ENCODE data around the gene TUBGCP6.
A peak's percentile ranks its signal among the peaks of the same experiment; 100 is the strongest.
"Not testable (repeated sequence)": the region's sequence is repeated elsewhere in the genome, so short reads cannot be mapped to it uniquely, and the experiment has no call there.

Gene TUBGCP6

GRCh38 chr22:50209893-50210292, 34.9 kb downstream of the TUBGCP6 start:
- Histone ChIP-seq H3K27ac (ENCODE audit: low read length) (no peak overlapping the region), H3K4me3 (ENCODE audit: low read depth in 1 of 2, low read length in 2 of 2) (no peak overlapping the region), H3K27me3 (ENCODE audit: low read depth, low read length) (no peaks in the 10 kb centered on the region), H3K36me3 (ENCODE audit: control insufficient read depth in 1 of 2, insufficient read depth in 2 of 2, low read length in 2 of 2) (peaks cover 27 to 50% of the 10 kb centered on the region in 2 donors), H3K4me1 (ENCODE audit: control insufficient read depth in 1 of 2, insufficient read depth in 2 of 2, low read length in 2 of 2) (peaks cover 0 to 17% of the 10 kb centered on the region in 2 donors), H3K9me3 (ENCODE audit: control insufficient read depth in 1 of 2, low read length in 2 of 2) (no peaks in the 10 kb centered on the region)

- Histone ChIP-seq H3K4me3 (ENCODE audit: low read depth in 1 of 2, low read length in 2 of 2) (no peak overlapping the region), H3K36me3 (ENCODE audit: control insufficient read depth in 1 of 2, insufficient read depth in 2 of 2, low read length in 2 of 2) (peaks cover 25 to 46% of the 10 kb centered on the region in 2 donors), H3K9me3 (ENCODE audit: control insufficient read depth in 1 of 2, low read length in 2 of 2) (no peaks in the 10 kb centered on the region), H3K27ac (ENCODE audit: low read length) (no peak overlapping the region), H3K4me1 (ENCODE audit: control insufficient read depth in 1 of 2, insufficient read depth in 2 of 2, low read length in 2 of 2) (peaks cover 0 to 17% of the 10 kb centered on the region in 2 donors), H3K27me3 (ENCODE audit: low read depth, low read length) (no peaks in the 10 kb centered on the region)
Observed at GRCh38 chr22:50208939-50209892, 35.6 kb downstream of the TUBGCP6 start.

- Histone ChIP-seq H3K27me3 (ENCODE audit: low read depth, low read length) (no peaks in the 10 kb centered on the region), H3K27ac (ENCODE audit: low read length) (no peak overlapping the region), H3K4me1 (ENCODE audit: control insufficient read depth in 1 of 2, insufficient read depth in 2 of 2, low read length in 2 of 2) (peaks cover 0 to 17% of the 10 kb centered on the region in 2 donors), H3K4me3 (ENCODE audit: low read depth in 1 of 2, low read length in 2 of 2) (no peak overlapping the region), H3K36me3 (ENCODE audit: control insufficient read depth in 1 of 2, insufficient read depth in 2 of 2, low read length in 2 of 2) (peaks cover 24 to 47% of the 10 kb centered on the region in 2 donors), H3K9me3 (ENCODE audit: control insufficient read depth in 1 of 2, low read length in 2 of 2) (no peaks in the 10 kb centered on the region)
Observed at GRCh38 chr22:50208430-50208938, 36.3 kb downstream of the TUBGCP6 start.

- Histone ChIP-seq H3K27ac (ENCODE audit: low read length) (no peak overlapping the region), H3K9me3 (ENCODE audit: control insufficient read depth in 1 of 2, low read length in 2 of 2) (no peaks in the 10 kb centered on the region), H3K4me3 (ENCODE audit: low read depth in 1 of 2, low read length in 2 of 2) (no peak overlapping the region), H3K4me1 (ENCODE audit: control insufficient read depth in 1 of 2, insufficient read depth in 2 of 2, low read length in 2 of 2) (peaks cover 0 to 20% of the 10 kb centered on the region in 2 donors), H3K36me3 (ENCODE audit: control insufficient read depth in 1 of 2, insufficient read depth in 2 of 2, low read length in 2 of 2) (peaks cover 15 to 43% of the 10 kb centered on the region in 2 donors), H3K27me3 (ENCODE audit: low read depth, low read length) (no peaks in the 10 kb centered on the region)
Observed at GRCh38 chr22:50207383-50208140, 37.3 kb downstream of the TUBGCP6 start.

- Histone ChIP-seq H3K27me3 (ENCODE audit: low read depth, low read length) (no peaks in the 10 kb centered on the region), H3K36me3 (ENCODE audit: control insufficient read depth in 1 of 2, insufficient read depth in 2 of 2, low read length in 2 of 2) (peaks cover 10 to 35% of the 10 kb centered on the region in 2 donors), H3K9me3 (ENCODE audit: control insufficient read depth in 1 of 2, low read length in 2 of 2) (no peaks in the 10 kb centered on the region), H3K4me1 (ENCODE audit: control insufficient read depth in 1 of 2, insufficient read depth in 2 of 2, low read length in 2 of 2) (peaks cover 4 to 30% of the 10 kb centered on the region in 2 donors), H3K4me3 (ENCODE audit: low read depth in 1 of 2, low read length in 2 of 2) (no peak overlapping the region), H3K27ac (ENCODE audit: low read length) (no peak overlapping the region)
Observed at GRCh38 chr22:50206599-50206998, 38.2 kb downstream of the TUBGCP6 start.

- Histone ChIP-seq H3K27me3 (ENCODE audit: low read depth, low read length) (no peaks in the 10 kb centered on the region), H3K4me1 (ENCODE audit: control insufficient read depth in 1 of 2, insufficient read depth in 2 of 2, low read length in 2 of 2) (peaks cover 4 to 30% of the 10 kb centered on the region in 2 donors), H3K27ac (ENCODE audit: low read length) (no peak overlapping the region), H3K36me3 (ENCODE audit: control insufficient read depth in 1 of 2, insufficient read depth in 2 of 2, low read length in 2 of 2) (peaks cover 6 to 30% of the 10 kb centered on the region in 2 donors), H3K4me3 (ENCODE audit: low read depth in 1 of 2, low read length in 2 of 2) (no peak overlapping the region), H3K9me3 (ENCODE audit: control insufficient read depth in 1 of 2, low read length in 2 of 2) (no peaks in the 10 kb centered on the region)
Observed at GRCh38 chr22:50205781-50206569, 38.8 kb downstream of the TUBGCP6 start.

- H3K4me3 ChIP-seq (ENCODE audit: low read depth in 1 of 2, low read length in 2 of 2); H3K9me3 ChIP-seq (ENCODE audit: control insufficient read depth in 1 of 2, low read length in 2 of 2); H3K27me3 ChIP-seq (ENCODE audit: low read depth, low read length); H3K27ac ChIP-seq (ENCODE audit: low read length): not testable (repeated sequence)
- H3K36me3 ChIP-seq (ENCODE audit: control insufficient read depth in 1 of 2, insufficient read depth in 2 of 2, low read length in 2 of 2) = peaks cover 3 to 22% of the 10 kb centered on the region in 2 donors
- H3K4me1 ChIP-seq (ENCODE audit: control insufficient read depth in 1 of 2, insufficient read depth in 2 of 2, low read length in 2 of 2) = peaks cover 4 to 32% of the 10 kb centered on the region in 2 donors
Observed at GRCh38 chr22:50204998-50205397, 39.8 kb downstream of the TUBGCP6 start.

GRCh38 chr22:50204571-50204970, 40.3 kb downstream of the TUBGCP6 start:
- Histone ChIP-seq H3K36me3 (ENCODE audit: control insufficient read depth in 1 of 2, insufficient read depth in 2 of 2, low read length in 2 of 2) (peaks cover 3 to 22% of the 10 kb centered on the region in 2 donors), H3K27ac (ENCODE audit: low read length) (no peak overlapping the region), H3K4me1 (ENCODE audit: control insufficient read depth in 1 of 2, insufficient read depth in 2 of 2, low read length in 2 of 2) (peaks cover 4 to 32% of the 10 kb centered on the region in 2 donors), H3K4me3 (ENCODE audit: low read depth in 1 of 2, low read length in 2 of 2) (no peak overlapping the region), H3K27me3 (ENCODE audit: low read depth, low read length) (no peaks in the 10 kb centered on the region), H3K9me3 (ENCODE audit: control insufficient read depth in 1 of 2, low read length in 2 of 2) (no peaks in the 10 kb centered on the region)

- Histone ChIP-seq H3K4me3 (ENCODE audit: low read depth in 1 of 2, low read length in 2 of 2) (no peak overlapping the region), H3K9me3 (ENCODE audit: control insufficient read depth in 1 of 2, low read length in 2 of 2) (no peaks in the 10 kb centered on the region), H3K4me1 (ENCODE audit: control insufficient read depth in 1 of 2, insufficient read depth in 2 of 2, low read length in 2 of 2) (peaks cover 4 to 36% of the 10 kb centered on the region in 2 donors), H3K27ac (ENCODE audit: low read length) (no peak overlapping the region), H3K36me3 (ENCODE audit: control insufficient read depth in 1 of 2, insufficient read depth in 2 of 2, low read length in 2 of 2) (peaks cover under 1 to 17% of the 10 kb centered on the region in 2 donors), H3K27me3 (ENCODE audit: low read depth, low read length) (no peaks in the 10 kb centered on the region)
Observed at GRCh38 chr22:50203288-50203687, 41.5 kb downstream of the TUBGCP6 start.

GRCh38 chr22:50202130-50202666, 42.6 kb downstream of the TUBGCP6 start:
- Histone ChIP-seq H3K4me3 (ENCODE audit: low read depth in 1 of 2, low read length in 2 of 2) (peak overlapping the region; percentile 53 to 82), H3K27ac (ENCODE audit: low read length) (no peak overlapping the region), H3K4me1 (ENCODE audit: control insufficient read depth in 1 of 2, insufficient read depth in 2 of 2, low read length in 2 of 2) (peaks cover 4 to 36% of the 10 kb centered on the region in 2 donors), H3K27me3 (ENCODE audit: low read depth, low read length) (no peaks in the 10 kb centered on the region), H3K36me3 (ENCODE audit: control insufficient read depth in 1 of 2, insufficient read depth in 2 of 2, low read length in 2 of 2) (peaks cover 0 to 19% of the 10 kb centered on the region in 2 donors), H3K9me3 (ENCODE audit: control insufficient read depth in 1 of 2, low read length in 2 of 2) (no peaks in the 10 kb centered on the region)

All from muscle layer of duodenum (tissue), 2 donors.